Stimulated activated CD8-positive, alpha-beta memory T cell treated with anti-CD3 and anti-CD28 coated beads, Interleukin-12 subunit alpha, Interleukin-12 subunit beta, amount 100 ng/mL, for 24 hours (primary cell): ENCODE data around the gene BACH2.
"Not testable (repeated sequence)": the region's sequence is repeated elsewhere in the genome, so short reads cannot be mapped to it uniquely, and the experiment has no call there.

Source experiments
- DNase-seq: peaks from one replicate; pipeline ENCODE4 v3.0.0-alpha.2; 2020; ENCODE audit errors: extremely low read depth

BACH2 gene

DNA sequence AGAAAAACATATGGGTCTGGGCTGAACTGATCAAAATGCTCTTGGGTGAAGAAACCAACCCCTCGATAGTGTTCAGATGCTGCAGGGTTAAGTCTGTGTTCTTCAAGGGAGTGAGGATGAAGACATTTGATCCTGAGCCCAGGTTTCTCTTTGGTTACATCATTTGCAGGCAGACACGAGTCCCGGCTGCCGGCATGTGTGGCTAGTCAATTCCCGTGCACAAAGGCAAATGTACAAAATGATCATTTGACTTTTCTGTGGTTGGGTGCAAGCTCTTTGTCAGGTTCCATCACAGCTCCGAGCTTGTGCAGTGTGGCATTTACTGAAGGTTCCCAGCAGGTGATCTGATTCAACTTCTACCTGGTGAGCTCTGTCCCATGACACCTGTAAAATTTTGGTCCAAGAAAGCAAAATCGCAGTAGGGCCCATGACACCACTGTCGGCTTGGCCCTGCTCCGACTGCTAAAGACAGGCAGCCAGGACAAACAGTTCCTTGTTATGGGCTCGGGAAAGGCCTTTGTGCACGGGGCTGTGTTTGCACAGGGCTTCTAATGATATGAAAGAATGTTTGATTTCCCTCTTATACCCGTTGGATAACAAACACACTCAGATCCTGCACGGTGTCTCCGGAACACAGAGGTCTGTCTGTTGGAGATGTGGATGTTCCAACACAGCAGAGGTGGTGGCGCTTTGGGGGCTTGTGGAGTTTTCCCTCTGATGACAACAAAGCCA is 355.4 kb downstream of the BACH2 start:
- DNase-seq, result no peak

DNA sequence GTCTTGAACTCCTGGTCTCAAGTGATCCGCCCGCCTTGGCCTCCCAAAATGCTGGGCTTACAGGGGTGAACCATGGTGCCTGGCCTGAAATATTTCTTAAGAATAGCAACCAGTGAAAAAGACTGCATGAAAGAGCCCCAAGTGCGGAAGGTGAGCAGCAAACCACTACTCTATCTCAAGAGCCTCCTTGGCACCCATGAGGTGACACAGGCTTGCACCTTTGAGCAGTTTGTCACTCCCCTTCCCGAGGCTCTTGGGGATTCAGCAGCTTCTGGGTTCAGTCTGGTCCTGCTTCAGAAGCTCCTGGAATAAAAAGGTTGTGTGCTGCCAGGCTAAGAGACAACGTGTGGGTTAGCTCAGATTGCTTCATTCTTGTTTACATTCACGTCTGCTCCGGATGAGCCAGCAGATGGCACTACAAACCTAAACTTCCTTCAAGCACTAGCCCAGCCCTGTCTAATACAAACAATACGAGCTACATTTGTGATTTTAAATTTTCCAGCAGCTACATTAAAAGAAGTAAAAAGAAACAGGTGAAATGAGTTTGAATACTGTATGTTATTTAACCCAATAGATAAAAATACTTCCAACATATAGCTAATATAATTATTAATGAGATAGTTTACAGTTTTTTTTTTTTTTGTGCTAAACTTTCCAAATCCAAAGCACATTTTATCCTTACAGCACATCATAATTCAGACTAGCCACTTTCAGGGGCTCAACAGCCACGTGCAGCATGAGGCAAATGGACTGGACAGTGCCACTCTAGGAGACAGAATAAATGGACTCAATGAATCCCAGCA is 356.2 kb downstream of the BACH2 start:
- DNase-seq, result no peak

DNA sequence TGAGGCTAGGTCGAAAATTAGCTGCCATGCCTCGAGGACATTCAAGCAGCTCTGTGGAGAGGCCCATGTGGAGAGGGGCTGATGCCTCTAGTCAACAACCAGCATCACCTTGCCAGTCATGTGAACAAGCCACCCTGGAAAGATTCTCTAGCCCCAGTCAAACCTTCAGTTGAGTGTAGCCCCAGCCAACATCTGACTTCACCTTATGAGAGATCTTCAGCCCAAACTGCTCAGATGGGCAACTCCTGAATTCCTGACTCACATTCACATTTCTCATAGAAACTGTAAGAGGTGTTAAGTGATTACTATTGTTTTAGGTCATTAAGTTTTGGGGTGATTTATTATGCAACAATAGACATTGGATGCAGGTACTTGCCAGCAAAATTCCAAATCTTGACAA is 357.5 kb downstream of the BACH2 start:
- DNase-seq, result no peak

DNA sequence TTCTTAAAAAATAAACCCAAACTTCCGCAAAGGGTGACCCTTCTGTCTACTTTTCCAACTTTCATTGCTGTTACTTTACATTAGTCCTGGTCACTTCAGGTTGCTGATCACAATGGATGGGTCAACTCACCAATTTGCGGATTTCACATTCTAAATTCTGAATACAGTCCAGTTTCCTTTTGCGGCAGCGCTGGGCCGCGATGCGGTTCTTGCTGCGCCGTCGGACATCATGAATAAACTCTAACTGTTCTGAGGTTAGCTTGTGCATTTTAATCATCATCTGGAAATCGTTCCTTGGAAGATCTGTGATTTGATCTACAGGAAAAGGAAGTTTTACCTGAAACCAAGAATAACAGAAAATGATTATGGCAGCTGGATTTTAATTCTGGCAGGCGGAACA is 358.6 kb downstream of the BACH2 start:
- no peak for DNase-seq

DNA sequence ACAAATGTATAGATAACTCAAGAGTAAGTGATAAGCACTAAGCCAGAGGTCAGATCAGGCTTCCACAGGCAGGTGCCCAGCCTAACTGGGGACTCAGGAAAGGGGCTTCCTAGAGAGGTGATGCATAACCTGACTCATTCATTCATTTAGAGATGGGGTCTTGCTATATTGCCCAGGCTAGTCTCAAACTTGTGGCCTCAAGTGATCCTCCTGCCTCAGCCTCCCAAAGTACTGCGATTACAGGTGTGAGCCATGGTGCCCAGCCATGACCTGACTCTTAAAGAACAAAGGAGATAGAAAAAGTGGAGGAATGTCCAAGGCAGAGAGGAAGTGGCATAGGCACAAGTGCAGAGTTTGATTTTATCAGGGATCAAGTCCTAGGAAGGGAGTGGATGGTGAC is 360.5 kb downstream of the BACH2 start:
- DNase-seq, result no peak

DNA sequence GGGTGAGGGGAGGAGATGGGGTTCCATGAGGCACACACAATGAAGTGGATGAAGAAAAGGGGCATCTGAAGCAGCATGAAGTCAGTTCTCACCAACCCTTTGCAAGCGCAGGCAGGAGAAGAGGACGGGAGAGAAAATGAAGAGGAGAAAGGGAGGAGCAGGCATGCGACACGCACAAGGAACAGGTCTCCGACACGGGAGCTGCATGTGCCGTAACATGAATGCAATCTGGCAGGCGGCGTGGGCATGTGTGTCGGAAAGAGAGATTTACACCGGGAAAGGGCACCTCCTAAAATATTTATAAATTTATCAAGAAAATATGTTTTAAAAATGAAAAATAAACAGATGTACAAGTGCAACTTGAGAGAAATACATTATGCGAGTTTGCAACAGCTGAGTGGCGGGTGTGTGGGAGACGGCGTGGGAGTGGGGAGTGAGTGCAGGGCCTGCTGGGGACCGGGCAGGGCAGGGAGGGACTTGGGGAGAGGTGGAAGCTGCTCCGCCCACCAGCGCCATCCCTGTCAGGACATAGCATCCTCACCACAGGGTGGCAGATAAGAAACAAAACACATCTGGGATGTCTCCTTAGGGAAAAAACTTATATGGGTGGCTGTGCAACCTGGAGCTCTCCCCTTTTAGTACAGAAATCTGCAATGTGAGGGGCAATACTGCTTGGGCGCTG is 361.8 kb downstream of the BACH2 start:
- DNase-seq, result no peak

DNA sequence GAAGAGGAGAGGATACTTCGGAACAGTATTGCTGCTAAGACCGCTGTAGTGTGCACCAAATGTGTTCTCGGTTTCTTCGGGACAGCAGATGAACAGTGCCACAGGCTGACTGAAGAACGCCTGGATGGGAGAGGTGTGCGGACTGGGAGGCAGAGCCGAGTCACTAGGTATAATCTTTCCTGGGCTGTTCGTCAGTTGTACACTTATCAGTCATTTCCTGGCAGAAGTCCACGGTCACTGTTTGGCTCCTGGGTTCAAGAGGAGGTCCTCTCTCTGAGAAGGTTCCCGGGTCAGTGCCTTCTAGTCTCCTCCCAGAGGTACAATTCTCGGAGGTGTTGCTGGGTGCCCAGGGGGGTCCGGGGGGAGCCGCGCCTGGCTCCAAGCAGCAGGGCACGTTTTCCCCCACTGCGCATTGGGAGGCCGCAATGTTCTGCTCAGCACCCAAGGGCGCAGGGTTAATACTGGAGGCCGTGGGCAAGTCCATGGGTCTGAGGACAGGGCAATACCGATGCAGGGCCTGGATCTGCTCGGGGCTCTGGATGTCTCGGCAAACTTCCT is 364.3 kb downstream of the BACH2 start:
- no peak for DNase-seq

DNA sequence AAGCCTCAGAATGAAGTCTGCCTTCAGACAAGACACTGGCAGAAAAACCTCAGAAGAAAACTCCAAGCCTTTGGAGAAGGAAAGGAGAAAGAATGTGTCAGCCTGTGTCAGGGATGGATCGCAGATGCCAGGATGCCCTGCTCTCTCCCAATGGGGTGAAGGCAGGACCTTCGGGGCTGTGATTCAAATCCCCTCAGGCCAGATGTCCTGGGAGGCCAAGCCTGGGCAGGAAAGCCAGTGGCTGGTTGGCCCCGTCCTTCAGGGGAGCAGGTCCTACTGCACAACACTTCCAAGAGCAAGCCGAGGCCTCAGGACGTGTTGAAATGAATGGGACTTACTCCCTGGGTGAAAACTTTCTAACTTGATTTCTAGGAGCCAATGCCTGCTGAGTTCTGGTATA is 365.9 kb downstream of the BACH2 start:
- DNase-seq, result no peak

DNA sequence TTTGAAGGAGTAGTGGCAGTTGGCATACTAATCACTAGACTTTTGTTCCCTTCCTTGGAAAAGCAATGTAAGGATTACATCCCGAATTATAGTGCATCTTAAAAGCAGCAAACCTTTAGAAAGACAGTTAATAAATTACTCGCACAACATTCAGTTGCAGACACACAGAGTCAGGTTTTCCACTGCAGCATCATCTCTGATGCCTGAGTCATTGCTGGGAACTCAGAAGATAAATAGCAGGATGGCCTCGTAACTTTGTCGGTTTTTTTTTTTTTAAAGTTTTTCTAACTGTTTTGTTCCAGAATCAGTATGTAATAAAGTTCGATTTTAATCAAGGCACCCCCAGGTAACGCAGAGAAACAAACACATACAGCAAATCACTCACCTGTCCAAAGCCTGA is 368.0 kb downstream of the BACH2 start:
- DNase-seq, result no peak

DNA sequence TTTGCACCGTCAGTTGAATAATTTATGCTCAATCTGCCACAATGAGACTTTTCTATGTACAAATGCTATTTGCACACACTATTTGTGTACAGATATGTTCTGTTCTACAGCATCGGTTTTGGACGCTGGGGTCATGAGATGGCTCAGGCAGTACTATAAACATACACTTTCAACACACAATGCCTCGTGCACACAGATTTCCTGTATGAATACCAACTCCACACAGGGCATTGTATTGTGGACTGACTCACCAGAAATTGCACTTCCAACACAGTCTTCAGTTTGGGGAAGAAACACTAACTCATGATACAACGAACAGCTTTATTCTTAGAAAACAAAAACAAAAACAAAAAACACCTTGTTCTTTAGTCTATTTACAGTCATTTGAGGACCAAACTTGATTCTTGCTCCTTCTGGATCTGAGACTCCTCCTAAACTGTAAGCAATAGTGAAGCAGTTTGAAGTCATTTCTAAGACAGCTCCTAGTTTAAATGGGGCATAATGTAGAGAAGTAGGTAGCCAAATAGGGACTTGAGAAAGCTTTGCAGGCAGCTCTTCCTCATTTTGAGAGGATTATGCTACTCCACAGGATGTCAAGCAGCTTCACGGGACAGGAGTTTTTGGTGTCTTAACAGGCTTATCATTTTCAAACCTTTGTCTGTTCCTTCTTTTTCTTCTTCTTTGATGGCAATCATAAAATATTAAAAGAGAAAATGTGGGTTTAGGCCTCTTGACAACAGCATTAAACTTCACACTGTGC is 368.7 kb downstream of the BACH2 start:
- no peak for DNase-seq

DNA sequence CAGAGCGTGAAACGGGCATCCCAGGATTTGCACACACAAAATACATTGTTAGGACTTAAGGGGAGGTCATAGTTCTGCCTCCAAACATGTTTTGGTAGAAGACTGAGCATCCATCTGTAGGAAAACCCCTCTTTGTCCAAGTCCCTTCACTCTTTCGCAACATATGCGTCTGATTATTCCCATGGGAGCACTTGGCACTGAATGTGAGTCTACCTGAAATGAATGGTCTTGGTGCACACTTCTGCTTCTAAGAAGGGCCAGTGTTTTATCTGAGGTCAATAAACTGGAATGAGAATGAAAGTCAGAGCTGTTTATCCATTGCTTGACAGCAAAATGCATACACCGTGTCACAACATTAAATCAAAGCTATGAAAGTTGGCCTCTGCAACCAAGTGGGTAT is 369.4 kb downstream of the BACH2 start:
- DNase-seq, result no peak

DNA sequence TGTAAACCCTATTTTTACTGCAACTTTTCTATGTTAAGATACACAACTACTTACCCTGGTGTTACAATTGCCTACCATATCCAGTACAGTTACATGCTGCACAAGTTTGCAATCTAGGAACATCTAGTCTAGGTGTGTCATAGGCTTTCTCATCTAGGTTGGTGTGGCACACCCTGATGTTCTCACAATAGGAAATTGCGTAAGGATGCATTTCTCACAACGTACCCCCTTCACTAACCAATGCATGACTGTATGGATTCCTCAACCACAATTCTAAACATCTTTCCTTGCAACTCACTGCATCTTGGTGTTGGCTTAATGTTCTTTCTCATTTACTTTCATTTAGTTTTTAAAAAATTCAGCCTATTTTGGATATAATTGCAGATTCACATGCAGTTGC is 370.8 kb downstream of the BACH2 start:
- DNase-seq, result no peak

DNA sequence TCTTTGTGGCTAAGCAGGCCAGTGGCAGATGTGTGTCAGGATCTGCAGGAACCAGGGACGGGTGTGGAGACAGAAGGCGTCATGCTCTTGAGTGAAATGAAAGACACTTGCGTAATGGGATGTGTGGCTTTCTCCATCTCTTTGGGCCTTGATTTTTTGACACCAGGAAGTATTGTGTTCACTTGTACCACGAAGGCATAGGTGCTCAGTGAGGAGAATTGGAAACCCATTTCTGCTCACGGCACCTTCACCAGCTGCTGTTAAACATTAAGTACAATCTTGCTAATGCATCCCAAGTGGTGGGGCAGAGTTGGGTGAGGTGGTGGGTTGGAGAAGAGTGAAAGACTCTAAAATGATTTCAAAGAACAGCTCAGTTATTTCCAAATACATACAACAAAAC is 372.4 kb downstream of the BACH2 start:
- DNase-seq, result no peak

DNA sequence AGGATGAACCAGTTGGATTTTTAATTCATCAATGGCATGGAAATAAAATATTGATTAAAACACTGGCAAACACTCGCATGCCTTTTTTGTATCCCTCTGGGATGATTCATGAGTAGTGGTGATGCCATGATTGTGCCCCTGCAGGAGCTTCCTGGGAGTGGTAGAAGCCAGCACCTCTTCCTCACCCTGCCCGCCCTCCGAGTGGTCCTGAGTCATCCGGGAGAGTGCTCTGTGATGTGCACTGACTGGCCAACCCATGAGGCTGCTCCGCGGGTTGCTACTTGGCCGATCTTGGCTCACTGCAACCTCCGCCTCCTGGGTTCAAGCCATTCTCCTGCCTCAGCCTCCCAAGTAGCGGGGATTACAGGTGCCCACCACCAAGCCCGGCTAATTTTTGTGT is 375.0 kb downstream of the BACH2 start:
- DNase-seq, result no peak

DNA sequence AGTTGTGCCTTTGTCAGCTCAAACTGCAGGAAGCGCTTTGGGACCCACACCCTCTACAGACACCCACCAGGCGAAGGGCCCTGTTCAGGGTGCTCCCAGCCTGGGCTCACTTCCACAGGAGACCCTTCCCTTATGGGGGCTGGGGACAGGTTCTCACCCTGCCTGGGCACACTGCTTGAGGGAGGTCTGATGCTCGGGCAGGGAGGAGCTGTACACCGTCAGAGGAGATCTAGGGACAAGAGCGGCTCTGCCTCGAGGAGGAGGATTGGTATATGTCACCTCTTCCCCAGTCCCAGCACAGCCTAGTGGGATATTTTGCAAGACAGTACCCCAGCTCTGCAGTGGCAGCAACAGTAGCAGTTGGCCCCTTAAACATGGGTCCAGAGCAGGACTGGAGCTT is 375.4 kb downstream of the BACH2 start:
- DNase-seq, result no peak

DNA sequence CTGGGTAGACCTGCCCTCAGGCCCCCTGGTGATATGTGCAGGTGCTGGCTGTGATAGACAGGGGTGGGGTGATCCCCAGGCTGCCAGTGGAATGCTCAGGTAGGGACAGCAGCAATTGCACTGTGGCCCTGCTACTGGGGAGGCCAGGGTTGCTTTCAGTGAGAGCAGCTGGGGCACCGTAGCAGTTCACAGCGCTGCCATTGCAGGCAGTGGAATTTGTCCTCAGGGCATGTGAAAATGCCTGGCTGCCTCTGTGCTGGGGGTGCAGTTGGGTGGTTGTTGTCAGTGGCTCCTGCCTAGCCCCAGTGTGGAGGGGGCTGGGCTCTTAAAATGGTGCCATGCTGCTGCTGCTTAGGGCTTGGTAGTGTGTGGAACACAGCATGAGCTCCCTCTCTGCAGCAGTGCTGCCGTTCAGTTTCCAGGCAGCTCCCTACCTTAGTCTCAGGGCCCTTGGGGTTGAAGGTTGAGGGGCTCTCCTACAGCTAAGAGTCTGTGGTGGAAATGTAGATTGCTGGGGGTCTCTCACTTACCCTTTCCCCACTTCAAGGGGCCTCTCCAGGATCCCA is 378.8 kb downstream of the BACH2 start:
- no peak for DNase-seq

DNA sequence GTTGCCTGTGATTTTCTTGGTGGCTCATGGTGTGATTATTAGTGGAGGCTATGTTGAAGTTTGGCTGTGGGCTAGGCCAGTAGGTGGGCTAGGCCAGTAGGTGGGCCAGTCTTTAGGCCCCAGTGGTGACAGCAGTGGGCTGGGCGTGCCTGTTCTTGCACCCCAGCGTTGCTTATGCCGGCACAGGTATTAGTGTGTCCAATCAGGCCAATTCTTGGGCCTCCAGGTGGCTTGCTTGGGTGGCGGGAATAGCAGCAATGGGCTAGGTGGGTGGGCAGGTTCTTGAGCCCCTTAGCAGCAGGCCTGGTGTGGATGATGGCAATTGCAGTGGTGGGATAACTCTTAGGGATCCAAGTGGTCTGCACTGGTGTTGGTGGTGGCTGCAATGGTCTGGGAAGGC is 379.4 kb downstream of the BACH2 start:
- no peak for DNase-seq

DNA sequence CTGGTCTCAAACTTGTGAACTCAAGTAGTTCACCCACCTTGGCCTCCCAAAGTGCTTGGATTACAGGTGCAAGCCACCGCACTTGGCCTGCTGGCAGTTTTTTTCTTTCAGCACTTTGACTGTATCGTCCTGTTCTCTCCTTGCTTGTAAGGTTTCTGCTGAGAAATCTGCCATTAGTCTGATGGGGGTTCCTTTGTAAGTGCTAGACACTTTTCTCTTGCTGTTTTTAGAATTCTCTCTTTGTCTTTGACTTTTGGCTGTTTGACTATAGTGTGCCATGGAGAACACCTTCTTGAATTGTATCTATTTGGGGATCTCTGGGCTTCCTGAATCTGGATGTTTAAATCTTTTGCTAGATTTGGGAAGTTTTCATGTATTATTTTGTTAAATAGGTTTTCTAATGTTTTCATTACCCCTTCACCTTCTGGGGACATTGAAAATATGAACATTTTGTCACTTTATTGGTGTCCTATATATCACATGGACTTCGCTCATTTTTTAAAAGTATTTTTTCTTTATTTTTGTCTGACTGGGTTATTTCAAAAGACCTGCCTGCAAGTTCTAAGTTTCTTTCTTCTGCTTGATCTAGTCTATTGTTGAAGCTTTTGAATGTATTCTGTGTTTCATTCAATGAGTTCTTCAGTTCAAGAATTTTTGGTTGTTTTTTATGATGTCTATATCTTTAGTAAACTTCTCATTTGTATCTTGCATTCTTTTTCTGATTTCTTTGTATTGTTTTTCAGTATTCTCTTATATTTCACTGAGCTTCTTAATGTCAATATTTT is 380.3 kb downstream of the BACH2 start:
- no peak for DNase-seq

DNA sequence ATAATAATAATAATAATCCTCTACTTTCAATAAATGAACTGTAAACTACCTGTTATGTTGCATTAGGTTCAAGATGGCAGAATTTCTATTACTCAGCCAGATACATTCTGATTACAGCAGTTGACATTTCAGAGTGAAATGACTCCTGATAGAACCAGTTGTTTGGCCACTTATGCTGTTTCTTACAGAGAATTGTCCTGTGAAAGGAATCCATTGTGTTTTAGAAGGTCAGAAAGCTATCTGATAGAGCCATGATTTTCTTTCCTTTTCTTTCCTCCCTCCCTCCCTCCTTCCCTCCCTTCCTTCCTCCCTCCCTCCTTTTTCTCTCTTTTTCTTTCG is 385.8 kb downstream of the BACH2 start:
- DNase-seq, result no peak

DNA sequence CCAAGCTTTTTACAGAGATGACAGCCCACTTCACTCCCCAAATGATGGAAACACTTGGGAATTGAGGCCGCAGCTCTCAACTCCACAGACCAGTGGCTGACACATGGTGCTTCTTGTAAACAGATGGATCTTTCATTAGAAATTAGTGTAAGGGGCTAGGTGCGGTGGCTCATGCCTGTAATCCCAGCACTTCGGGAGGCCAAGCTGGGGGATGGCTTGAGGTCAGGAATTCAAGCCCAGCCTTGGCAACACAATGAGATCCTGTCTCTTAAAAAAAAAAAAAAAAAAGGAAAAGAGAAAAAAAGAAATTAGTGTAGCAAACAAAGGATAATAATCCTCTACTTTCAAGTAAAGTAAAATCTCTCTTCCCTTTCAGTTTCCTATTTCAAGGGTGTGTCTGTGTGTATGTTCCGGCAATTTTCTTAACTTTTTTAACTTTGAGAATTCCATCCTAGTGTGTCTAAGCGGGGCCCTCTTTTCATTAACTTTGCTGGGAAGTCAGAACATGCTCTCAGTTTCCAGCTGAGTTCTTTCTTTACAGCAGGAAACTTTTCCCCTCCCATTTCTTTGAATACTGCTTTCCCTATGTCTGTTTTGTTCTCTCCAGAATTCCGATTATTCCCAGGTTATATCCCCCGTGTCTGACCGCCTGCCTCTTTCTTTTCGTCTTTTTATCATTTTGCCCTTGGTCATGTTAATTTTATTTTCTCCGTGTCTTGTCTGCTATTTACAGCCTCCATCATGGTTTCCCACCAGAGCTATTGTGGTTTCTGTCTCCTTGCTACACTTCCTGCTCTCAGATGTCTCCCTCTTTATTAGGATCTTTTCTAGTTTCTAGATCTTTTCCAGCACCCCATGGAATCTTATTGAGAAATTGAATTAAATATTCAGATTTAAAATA is 386.4 kb downstream of the BACH2 start:
- not testable (repeated sequence) for DNase-seq
